HEK293 (cell line): Measurements from ENCODE around the gene ZBTB21.

Experiments
- RBAK ChIP-seq: fragments of 450-650 bp; formaldehyde crosslinking; IDR thresholded peaks from 2 replicates; pipeline ENCODE4 v1.5.1; 2016; ENCODE audit warnings: missing biosample characterization, missing genetic modification characterization
- TF ChIP-seq, protein P1 (sequence below): fragments of 450-650 bp; formaldehyde crosslinking; IDR thresholded peaks from 2 replicates; pipeline ENCODE4 v1.5.1; 2016; ENCODE audit warnings: missing biosample characterization, missing genetic modification characterization
- TF ChIP-seq, protein P2 (sequence below): fragments of 450-650 bp; formaldehyde crosslinking; IDR thresholded peaks from 2 replicates; pipeline ENCODE4 v1.5.1; 2016; ENCODE audit warnings: missing biosample characterization, missing genetic modification characterization
- TF ChIP-seq, protein P3 (sequence below): fragments of 450-650 bp; formaldehyde crosslinking; IDR thresholded peaks from 2 replicates; pipeline ENCODE4 v1.5.1; 2016; ENCODE audit warnings: missing biosample characterization, missing genetic modification characterization
- TF ChIP-seq, protein P4 (sequence below): fragments of 450-650 bp; formaldehyde crosslinking; IDR thresholded peaks from 2 replicates; pipeline ENCODE4 v1.5.1; 2017; ENCODE audit warnings: missing biosample characterization, mild to moderate bottlenecking, missing genetic modification characterization, moderate library complexity

DNA sequence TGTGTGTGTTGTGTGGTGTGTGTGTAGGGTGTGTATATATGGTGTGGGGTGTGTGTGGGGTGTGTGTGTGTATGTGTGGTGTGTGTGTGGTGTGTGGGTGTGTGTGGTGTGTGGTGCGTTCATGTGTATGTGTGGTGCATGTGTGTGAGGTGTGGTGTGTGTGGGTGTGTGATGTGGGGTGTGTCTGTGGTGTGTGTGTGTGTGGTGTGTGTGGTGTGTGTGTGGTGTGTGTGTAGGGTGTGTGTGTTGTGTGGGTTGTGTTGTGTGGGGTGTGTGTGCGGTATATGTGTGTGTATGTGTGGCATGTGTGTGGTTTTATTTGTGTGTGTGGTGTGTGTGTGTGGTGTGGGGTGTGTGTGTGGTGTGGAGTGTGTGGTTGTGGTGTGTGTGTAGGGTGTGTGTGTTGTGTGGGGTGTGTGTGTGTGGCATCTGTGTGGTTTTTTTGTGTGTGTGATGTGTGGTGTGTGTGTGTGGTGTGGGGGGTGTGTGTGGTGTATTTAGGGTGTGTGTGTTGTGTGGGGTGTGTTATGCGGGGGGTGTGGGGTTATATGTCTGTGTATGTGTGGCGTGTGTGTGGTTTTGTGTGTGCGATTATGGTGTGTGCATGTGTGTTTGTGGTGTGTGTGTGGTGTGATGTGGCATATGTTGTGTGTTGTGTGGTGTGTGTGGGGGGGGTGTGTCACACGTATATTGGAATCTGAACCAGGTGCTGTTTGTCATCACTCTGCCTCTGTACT, 17.1 kb upstream of the ZBTB21 start:
- no peak for TF ChIP-seq RBAK (tag by site-specific recombination)
- TF ChIP-seq, protein P1, sequence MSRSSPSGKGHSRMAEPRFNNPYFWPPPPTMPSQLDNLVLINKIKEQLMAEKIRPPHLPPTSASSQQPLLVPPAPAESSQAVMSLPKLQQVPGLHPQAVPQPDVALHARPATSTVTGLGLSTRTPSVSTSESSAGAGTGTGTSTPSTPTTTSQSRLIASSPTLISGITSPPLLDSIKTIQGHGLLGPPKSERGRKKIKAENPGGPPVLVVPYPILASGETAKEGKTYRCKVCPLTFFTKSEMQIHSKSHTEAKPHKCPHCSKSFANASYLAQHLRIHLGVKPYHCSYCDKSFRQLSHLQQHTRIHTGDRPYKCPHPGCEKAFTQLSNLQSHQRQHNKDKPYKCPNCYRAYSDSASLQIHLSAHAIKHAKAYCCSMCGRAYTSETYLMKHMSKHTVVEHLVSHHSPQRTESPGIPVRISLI (tag by site-specific recombination), result no peak
- TF ChIP-seq, protein P2, sequence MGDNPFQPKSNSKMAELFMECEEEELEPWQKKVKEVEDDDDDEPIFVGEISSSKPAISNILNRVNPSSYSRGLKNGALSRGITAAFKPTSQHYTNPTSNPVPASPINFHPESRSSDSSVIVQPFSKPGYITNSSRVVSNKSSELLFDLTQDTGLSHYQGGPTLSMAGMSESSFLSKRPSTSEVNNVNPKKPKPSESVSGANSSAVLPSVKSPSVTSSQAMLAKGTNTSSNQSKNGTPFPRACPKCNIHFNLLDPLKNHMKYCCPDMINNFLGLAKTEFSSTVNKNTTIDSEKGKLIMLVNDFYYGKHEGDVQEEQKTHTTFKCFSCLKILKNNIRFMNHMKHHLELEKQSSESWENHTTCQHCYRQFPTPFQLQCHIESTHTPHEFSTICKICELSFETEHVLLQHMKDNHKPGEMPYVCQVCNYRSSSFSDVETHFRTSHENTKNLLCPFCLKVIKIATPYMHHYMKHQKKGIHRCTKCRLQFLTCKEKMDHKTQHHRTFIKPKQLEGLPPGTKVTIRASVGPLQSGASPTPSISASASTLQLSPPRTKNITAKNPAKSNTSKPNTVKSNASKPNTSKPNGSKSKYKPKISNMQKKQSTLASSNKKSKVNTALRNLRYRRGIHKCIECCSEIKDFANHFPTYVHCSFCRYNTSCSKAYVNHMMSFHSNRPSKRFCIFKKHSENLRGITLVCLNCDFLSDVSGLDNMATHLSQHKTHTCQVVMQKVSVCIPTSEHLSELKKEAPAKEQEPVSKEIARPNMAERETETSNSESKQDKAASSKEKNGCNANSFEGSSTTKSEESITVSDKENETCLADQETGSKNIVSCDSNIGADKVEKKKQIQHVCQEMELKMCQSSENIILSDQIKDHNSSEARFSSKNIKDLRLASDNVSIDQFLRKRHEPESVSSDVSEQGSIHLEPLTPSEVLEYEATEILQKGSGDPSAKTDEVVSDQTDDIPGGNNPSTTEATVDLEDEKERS (tag by site-specific recombination), result no peak
- TF ChIP-seq, protein P3, sequence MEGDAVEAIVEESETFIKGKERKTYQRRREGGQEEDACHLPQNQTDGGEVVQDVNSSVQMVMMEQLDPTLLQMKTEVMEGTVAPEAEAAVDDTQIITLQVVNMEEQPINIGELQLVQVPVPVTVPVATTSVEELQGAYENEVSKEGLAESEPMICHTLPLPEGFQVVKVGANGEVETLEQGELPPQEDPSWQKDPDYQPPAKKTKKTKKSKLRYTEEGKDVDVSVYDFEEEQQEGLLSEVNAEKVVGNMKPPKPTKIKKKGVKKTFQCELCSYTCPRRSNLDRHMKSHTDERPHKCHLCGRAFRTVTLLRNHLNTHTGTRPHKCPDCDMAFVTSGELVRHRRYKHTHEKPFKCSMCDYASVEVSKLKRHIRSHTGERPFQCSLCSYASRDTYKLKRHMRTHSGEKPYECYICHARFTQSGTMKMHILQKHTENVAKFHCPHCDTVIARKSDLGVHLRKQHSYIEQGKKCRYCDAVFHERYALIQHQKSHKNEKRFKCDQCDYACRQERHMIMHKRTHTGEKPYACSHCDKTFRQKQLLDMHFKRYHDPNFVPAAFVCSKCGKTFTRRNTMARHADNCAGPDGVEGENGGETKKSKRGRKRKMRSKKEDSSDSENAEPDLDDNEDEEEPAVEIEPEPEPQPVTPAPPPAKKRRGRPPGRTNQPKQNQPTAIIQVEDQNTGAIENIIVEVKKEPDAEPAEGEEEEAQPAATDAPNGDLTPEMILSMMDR, result no peak
- TF ChIP-seq, protein P4, sequence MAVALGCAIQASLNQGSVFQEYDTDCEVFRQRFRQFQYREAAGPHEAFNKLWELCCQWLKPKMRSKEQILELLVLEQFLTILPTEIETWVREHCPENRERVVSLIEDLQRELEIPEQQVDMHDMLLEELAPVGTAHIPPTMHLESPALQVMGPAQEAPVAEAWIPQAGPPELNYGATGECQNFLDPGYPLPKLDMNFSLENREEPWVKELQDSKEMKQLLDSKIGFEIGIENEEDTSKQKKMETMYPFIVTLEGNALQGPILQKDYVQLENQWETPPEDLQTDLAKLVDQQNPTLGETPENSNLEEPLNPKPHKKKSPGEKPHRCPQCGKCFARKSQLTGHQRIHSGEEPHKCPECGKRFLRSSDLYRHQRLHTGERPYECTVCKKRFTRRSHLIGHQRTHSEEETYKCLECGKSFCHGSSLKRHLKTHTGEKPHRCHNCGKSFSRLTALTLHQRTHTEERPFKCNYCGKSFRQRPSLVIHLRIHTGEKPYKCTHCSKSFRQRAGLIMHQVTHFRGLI (tag by site-specific recombination), result no peak
